HL-60 (cell line): ENCODE results near the gene COQ6.

Experiments
- DNase-seq, 2 experiments: peaks; one replicate each; pipeline ENCODE4 v3.0.0-alpha.2; 2010 to 2020; ENCODE audit warnings: low read depth in 1 of 2, low spot score in 1 of 2
- H3K27ac ChIP-seq: fragments of 250-450 bp; sonication (Bioruptor Pico); replicated peaks from 2 replicates; pipeline ENCODE4 v1.5.1; 2020; ENCODE audit warnings: mild to moderate bottlenecking, moderate library complexity
- H3K27me3 ChIP-seq: fragments of 250-450 bp; sonication (Bioruptor Pico); 2 replicates; pipeline ENCODE4 v1.5.1; 2021; ENCODE audit warnings: mild to moderate bottlenecking, moderate library complexity; ENCODE audit not compliant: insufficient read depth, poor library complexity, severe bottlenecking
- H3K4me3 ChIP-seq: replicated peaks from 2 replicates; pipeline ENCODE4 v1.5.1; 2011; ENCODE audit warnings: mild to moderate bottlenecking, control low read depth, low read length; ENCODE audit not compliant: insufficient read depth
- CTCF ChIP-seq: IDR thresholded peaks from one replicate; pipeline ENCODE4 v1.5.1; 2011; ENCODE audit warnings: low read length, control low read depth, inconsistent platforms; ENCODE audit not compliant: insufficient read depth
- GABPA ChIP-seq: IDR thresholded peaks from 2 replicates; pipeline ENCODE4 v1.6.1; 2012; ENCODE audit warnings: low read depth
- POLR2AphosphoS5 ChIP-seq: IDR thresholded peaks from 2 replicates; pipeline ENCODE4 v1.6.1; 2012; ENCODE audit warnings: low read depth
- SPI1 ChIP-seq: IDR thresholded peaks from 2 replicates; pipeline ENCODE4 v1.6.1; 2012; ENCODE audit warnings: low read depth, mild to moderate bottlenecking, borderline replicate concordance
- TF ChIP-seq, protein P1 (sequence below): IDR thresholded peaks from 2 replicates; pipeline ENCODE4 v1.6.1; 2012; ENCODE audit warnings: low read depth; ENCODE audit not compliant: insufficient replicate concordance

COQ6 gene

GRCh38 chr14:73945159-73945670 lies 4.9 kb upstream of the COQ6 start:
- no peaks in the 10 kb centered on the region for H3K27me3 ChIP-seq
- no peak for DNase-seq
- no peak for TF ChIP-seq SPI1
- TF ChIP-seq, protein P1, sequence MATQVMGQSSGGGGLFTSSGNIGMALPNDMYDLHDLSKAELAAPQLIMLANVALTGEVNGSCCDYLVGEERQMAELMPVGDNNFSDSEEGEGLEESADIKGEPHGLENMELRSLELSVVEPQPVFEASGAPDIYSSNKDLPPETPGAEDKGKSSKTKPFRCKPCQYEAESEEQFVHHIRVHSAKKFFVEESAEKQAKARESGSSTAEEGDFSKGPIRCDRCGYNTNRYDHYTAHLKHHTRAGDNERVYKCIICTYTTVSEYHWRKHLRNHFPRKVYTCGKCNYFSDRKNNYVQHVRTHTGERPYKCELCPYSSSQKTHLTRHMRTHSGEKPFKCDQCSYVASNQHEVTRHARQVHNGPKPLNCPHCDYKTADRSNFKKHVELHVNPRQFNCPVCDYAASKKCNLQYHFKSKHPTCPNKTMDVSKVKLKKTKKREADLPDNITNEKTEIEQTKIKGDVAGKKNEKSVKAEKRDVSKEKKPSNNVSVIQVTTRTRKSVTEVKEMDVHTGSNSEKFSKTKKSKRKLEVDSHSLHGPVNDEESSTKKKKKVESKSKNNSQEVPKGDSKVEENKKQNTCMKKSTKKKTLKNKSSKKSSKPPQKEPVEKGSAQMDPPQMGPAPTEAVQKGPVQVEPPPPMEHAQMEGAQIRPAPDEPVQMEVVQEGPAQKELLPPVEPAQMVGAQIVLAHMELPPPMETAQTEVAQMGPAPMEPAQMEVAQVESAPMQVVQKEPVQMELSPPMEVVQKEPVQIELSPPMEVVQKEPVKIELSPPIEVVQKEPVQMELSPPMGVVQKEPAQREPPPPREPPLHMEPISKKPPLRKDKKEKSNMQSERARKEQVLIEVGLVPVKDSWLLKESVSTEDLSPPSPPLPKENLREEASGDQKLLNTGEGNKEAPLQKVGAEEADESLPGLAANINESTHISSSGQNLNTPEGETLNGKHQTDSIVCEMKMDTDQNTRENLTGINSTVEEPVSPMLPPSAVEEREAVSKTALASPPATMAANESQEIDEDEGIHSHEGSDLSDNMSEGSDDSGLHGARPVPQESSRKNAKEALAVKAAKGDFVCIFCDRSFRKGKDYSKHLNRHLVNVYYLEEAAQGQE, result no peak
- TF ChIP-seq GABPA, result no peak
- TF ChIP-seq POLR2AphosphoS5, result no peak
- TF ChIP-seq CTCF, result no peak
- no peak overlapping the region for H3K4me3 ChIP-seq
- no peak overlapping the region for H3K27ac ChIP-seq

GRCh38 chr14:73953731-73954130 lies 3.6 kb downstream of the COQ6 start:
- H3K27me3 ChIP-seq, result no peaks in the 10 kb centered on the region
- no peak for DNase-seq
- TF ChIP-seq POLR2AphosphoS5 (no peak), CTCF (no peak), GABPA (no peak), SPI1 (no peak)
- TF ChIP-seq, protein P1, result no peak
- H3K27ac ChIP-seq, result no peak overlapping the region
- no peak overlapping the region for H3K4me3 ChIP-seq

- H3K4me3 ChIP-seq, result no peak overlapping the region
- no peak for TF ChIP-seq POLR2AphosphoS5
- TF ChIP-seq GABPA, result no peak
- no peak for TF ChIP-seq CTCF
- H3K27me3 ChIP-seq, result no peaks in the 10 kb centered on the region
- DNase-seq, result no peak
- no peak overlapping the region for H3K27ac ChIP-seq
Observed at GRCh38 chr14:73955674-73956073, 5.6 kb downstream of the COQ6 start.

DNA sequence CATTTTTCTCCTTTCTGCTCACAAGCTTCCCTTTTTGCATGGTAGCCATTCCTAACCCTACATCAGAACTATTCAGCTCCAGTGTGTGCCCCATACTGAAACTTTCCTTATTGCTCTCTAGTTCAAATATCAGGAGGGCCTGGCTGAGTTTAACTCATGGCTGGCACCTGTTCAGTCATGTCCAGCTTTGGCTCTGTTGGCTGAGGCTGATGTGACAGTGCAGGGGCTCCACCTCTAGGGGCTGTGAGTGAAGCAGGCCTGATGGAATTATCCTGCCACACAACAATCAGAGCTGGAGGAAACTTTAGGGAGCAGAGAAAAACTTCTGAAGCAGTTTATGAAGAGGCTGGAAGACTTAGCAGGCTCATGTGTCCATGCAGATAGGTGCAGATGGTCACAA lies 8.5 kb downstream of the COQ6 start:
- TF ChIP-seq, protein P1, result no peak
- TF ChIP-seq CTCF (no peak), POLR2AphosphoS5 (no peak)
- no peak overlapping the region for H3K27ac ChIP-seq

More for the DNA sequence above, 8.5 kb downstream of the COQ6 start:
- Histone ChIP-seq H3K27me3 (no peaks in the 10 kb centered on the region), H3K4me3 (no peak overlapping the region)
- no peak for DNase-seq
